Stomach (tissue), 9 donors: ENCODE results near the gene PRKCZ. TPM values are rescaled to one million over a fixed set of nuclear protein-coding genes. Genes with fewer than 3 reads are reported as not detected.

Experiments
- DNase-seq, 2 donors: peaks; one replicate each; pipeline versions ENCODE4 v3.0.0 to v3.0.0-alpha.2; 2013 to 2019
- H3K27ac ChIP-seq, 5 donors: fragments of 200-600 bp in 4 of 5; sonication (generic) in 4 of 5; one replicate each; pipeline ENCODE4 v1.5.1; 2013 to 2019; ENCODE audit warnings: mild to moderate bottlenecking in 1 of 5, moderate library complexity in 1 of 5
- H3K27me3 ChIP-seq, 3 donors: fragments of 200-600 bp; sonication (generic); one replicate each; pipeline ENCODE4 v1.5.1; 2017 to 2019; ENCODE audit warnings: mixed run types in 1 of 3
- H3K36me3 ChIP-seq, 4 donors: fragments of 200-600 bp; sonication (generic); 1 replicate in 3 of 4; 2 replicates in 1 of 4; pipeline ENCODE4 v1.5.1; 2016 to 2019
- H3K4me1 ChIP-seq, 4 donors: fragments of 200-600 bp; sonication (generic); one replicate each; pipeline ENCODE4 v1.5.1; 2016 to 2019
- H3K4me3 ChIP-seq, 4 donors: fragments of 200-600 bp; sonication (generic) in 3 of 4; one replicate each; pipeline ENCODE4 v1.5.1; 2016 to 2019; ENCODE audit warnings: mild to moderate bottlenecking in 1 of 4
- H3K9me3 ChIP-seq, 4 donors: fragments of 200-600 bp; sonication (generic); one replicate each; pipeline ENCODE4 v1.5.1; 2016 to 2019
- EP300 ChIP-seq: sonication (generic); formaldehyde crosslinking; IDR thresholded peaks from one replicate; pipeline ENCODE4 v1.6.1; 2017; ENCODE audit warnings: antibody characterized with exemption
- POLR2A ChIP-seq, 4 donors: fragments of 450-650 bp; IDR thresholded peaks; one replicate each; pipeline ENCODE4 v1.6.1; 2016; ENCODE audit warnings: antibody characterized with exemption in 4 of 4, control low read depth in 2 of 4, mild to moderate bottlenecking in 1 of 4, moderate library complexity in 1 of 4
- POLR2AphosphoS5 ChIP-seq, 3 donors: sonication (generic); formaldehyde crosslinking; IDR thresholded peaks; one replicate each; pipeline ENCODE4 v1.6.1; 2016; ENCODE audit warnings: antibody characterized with exemption in 3 of 3
- WGBS, 5 donors: extraction: QIAGEN DNeasy Blood & Tissue Kit in 3 of 5; methylation state at CpG; one replicate each; pipeline versions ENCODE4 v1.1.5 to v1.1.7; 2013 to 2018; 5-methylcytosine and 5-hydroxymethylcytosine counted together
- intact Hi-C: fragments of 100-400 bp; cut with DNase I; formaldehyde crosslinking; loops from one replicate; pipeline ENCODE4 v1.15.1; 2023; ENCODE audit warnings: low total_unique reads
- polyA plus RNA-seq, 3 donors: library from polyadenylated mRNA; stranded (reverse); fragments of 200-250 nt; gene quantifications; one replicate each; pipeline ENCODE4 v1.2.3, GENCODE V29; 2013
- total RNA-seq, 5 donors: library from RNA; depleted of rRNA; stranded (reverse); fragments of >200 nt; gene quantifications; one replicate each; pipeline versions ENCODE4 v1.1.0 to v1.2.3, GENCODE V29; 2014 to 2016
- TF ChIP-seq, protein P1 (sequence below), 7 experiments: fragments of 450-650 bp in 4 of 7; fragments of 200-600 bp in 3 of 7; sonication (generic) in 3 of 7; IDR thresholded peaks; one replicate each; pipeline ENCODE4 v1.5.1; 2016 to 2019; ENCODE audit warnings: antibody characterized with exemption in 7 of 7, control low read depth in 2 of 7, mild to moderate bottlenecking in 1 of 7
- donor health status: healthy with polysubstance abuse.
- donor health status: Bipolar disorder and iron deficiency.
- donor health status: healthy.

Gene PRKCZ
- total and polyA plus RNA-seq, 8 donors: 11.1 to 55.8 (median 25.5) TPM

DNA sequence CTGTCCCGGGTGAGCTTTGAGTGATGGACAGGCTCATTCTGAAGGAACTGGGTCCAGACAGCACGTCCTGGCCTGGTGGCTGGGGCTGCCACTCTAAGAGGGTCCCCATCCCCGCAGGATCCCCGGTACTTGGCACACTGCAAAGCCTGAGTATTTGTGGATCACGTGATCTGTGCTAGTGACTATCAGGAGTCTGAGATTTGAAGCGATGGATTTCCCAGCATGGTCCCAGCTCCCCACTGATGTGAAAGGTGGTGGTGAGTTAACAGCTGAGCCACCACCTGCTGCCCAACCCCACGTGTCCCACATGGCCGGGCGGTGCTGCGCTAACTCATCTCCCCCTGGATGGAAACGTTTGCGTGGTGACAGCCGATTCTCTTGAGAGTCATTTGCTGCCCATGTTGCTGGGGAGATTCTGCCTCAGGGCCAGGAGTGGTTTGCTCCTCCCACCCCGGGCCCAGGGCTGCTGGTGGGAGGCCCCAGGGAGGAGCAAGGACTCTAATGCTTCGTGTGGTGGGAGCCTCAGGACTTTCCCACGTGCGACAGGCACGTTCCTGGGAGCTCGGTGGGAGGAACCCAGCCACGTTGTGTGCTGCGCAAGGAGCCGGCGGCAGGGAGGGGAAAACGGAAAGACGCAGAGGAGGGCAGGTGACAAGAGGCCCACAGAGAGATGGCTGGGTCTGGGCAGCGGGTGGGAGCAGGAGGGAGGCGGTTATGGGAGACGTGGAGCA lies 129.2 kb downstream of the PRKCZ start:
- no peak for TF ChIP-seq EP300
- TF ChIP-seq, protein P1, sequence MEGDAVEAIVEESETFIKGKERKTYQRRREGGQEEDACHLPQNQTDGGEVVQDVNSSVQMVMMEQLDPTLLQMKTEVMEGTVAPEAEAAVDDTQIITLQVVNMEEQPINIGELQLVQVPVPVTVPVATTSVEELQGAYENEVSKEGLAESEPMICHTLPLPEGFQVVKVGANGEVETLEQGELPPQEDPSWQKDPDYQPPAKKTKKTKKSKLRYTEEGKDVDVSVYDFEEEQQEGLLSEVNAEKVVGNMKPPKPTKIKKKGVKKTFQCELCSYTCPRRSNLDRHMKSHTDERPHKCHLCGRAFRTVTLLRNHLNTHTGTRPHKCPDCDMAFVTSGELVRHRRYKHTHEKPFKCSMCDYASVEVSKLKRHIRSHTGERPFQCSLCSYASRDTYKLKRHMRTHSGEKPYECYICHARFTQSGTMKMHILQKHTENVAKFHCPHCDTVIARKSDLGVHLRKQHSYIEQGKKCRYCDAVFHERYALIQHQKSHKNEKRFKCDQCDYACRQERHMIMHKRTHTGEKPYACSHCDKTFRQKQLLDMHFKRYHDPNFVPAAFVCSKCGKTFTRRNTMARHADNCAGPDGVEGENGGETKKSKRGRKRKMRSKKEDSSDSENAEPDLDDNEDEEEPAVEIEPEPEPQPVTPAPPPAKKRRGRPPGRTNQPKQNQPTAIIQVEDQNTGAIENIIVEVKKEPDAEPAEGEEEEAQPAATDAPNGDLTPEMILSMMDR (IDR thresholded peaks at IDR 0.05): no peak
- TF ChIP-seq POLR2AphosphoS5 (IDR thresholded peaks at IDR 0.05): no peak
- no peak for TF ChIP-seq POLR2A (IDR thresholded peaks at IDR 0.05)
- intact Hi-C loops: no loop called here
- 77 to 83% (median 80%) methylated on average over 21 to 28 of the region's 28 CpGs for WGBS, 5 donors
- no peaks in the 10 kb centered on the region for H3K9me3 ChIP-seq
- peaks cover 0 to 6% (median 3%) of the 10 kb centered on the region in 4 donors for H3K4me1 ChIP-seq
- peak in 1 of 2 donors; percentile 34 for DNase-seq
- no peaks in the 10 kb centered on the region for H3K27me3 ChIP-seq
- peaks cover 0 to 53% (median 38%) of the 10 kb centered on the region in 4 donors for H3K36me3 ChIP-seq
- H3K4me3 ChIP-seq: no peak overlapping the region
- H3K27ac ChIP-seq: no peak overlapping the region

DNA sequence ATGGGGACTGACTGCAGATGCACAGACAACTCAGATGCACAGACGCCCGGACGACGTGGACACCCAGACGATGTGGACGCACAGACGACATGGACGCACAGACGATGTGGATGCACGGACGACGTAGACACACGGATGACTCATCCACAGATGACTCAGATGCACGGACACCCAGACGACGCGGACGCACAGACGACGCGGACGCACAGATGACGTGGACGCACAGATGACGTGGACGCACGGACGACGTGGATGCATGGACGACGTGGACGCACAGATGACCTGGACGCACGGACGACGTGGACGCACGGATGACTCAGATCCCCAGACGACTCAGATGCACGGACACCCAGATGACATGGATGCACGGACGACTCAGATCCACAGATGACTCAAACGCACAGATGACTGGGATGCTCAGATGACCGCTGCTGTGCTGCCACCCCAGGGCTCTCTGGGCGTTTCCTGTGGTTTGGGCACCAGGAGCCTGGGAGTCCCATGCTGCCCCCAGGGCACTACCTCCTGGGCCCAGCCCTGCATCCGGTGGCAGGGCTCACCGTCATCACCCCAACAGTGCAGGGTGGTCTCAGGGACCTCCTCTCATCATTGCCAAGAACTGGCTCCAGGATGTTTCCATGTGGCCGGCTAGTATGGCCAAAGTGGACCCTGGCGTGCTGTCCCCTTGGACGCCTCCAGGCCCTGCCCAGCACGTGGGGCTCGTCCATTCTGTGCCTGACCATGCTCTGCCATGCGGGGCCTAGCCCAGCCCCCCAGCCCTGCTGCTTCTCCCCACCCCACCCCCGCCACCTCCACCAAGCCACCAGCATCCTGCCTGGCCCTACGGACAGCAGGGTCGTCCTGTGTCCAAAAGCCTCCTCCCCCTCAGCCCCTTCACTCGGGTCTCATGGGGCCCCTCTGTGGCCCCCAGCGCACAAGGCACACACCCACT lies 130.4 kb downstream of the PRKCZ start:
- Histone ChIP-seq H3K4me1 (no peaks in the 10 kb centered on the region), H3K36me3 (peaks cover 0 to 62% (median 48%) of the 10 kb centered on the region in 4 donors), H3K4me3 (no peak overlapping the region), H3K27me3 (no peaks in the 10 kb centered on the region), H3K27ac (no peak overlapping the region), H3K9me3 (no peaks in the 10 kb centered on the region)
- intact Hi-C loops: no loop called here
- no peak for TF ChIP-seq POLR2A (IDR thresholded peaks at IDR 0.05)
- no peak for TF ChIP-seq POLR2AphosphoS5 (IDR thresholded peaks at IDR 0.05)
- TF ChIP-seq, protein P1 (IDR thresholded peaks at IDR 0.05): no peak
- no peak for TF ChIP-seq EP300
- WGBS, 5 donors: 85 to 94% (median 91%) methylated on average over 46 to 58 of the region's 58 CpGs
- DNase-seq: no peak

DNA sequence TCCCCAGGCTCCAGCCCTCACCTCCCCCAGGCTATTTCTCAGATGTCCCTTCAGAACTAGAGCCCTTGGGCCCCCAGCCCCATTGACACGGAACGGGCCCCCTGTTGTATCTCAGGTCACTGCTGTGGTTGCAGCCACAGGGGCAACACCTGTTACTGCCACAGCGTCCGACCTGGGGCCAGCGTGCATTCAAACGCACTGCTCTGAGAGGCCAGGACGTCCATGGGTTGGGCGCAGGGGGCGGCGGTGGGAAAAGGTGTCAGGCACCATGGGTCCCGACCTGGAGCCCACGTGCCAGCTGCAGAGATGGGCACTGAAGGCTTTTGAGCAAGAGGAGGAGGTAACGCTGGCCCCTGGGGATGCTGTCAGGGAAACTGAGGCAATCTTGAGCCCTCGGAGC lies 131.1 kb downstream of the PRKCZ start:
- intact Hi-C loops: no loop called here
- H3K4me1 ChIP-seq: no peaks in the 10 kb centered on the region
- no peaks in the 10 kb centered on the region for H3K9me3 ChIP-seq
- no peaks in the 10 kb centered on the region for H3K27me3 ChIP-seq
- TF ChIP-seq POLR2A (IDR thresholded peaks at IDR 0.05): no peak
- no peak for TF ChIP-seq EP300
- no peak for TF ChIP-seq POLR2AphosphoS5 (IDR thresholded peaks at IDR 0.05)
- TF ChIP-seq, protein P1 (IDR thresholded peaks at IDR 0.05): no peak
- WGBS, 5 donors: 88 to 96% (median 93%) methylated on average over 14 of the region's 14 CpGs
- H3K4me3 ChIP-seq: no peak overlapping the region
- H3K36me3 ChIP-seq: peaks cover 0 to 61% (median 52%) of the 10 kb centered on the region in 4 donors
- no peak overlapping the region for H3K27ac ChIP-seq
- DNase-seq: no peak

DNA sequence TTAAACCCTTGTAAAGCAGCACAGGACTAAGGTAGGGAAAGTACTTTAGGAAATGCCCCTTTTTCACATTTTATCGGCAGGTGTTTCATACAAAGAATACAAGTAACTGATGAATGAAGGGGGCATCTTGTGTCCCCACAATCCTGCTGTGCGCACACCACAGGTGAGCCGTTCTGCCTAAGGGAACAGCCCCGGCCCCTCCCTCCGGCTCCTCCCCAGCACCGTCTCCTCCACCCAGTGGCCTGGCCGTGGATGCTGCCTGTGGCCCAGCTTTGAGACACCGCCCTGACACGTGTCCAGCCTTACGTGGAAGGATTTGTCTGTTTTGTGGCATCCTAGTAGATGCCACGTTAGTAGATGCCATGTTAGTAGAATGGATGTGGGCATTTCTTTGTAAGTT lies 131.5 kb downstream of the PRKCZ start:
- WGBS, 5 donors: 89 to 96% (median 95%) methylated on average over 11 of the region's 11 CpGs
- no peak overlapping the region for H3K4me3 ChIP-seq
- H3K27me3 ChIP-seq: no peaks in the 10 kb centered on the region
- H3K9me3 ChIP-seq: no peaks in the 10 kb centered on the region
- DNase-seq: no peak
- peaks cover 0 to 66% (median 54%) of the 10 kb centered on the region in 4 donors for H3K36me3 ChIP-seq
- H3K4me1 ChIP-seq: no peaks in the 10 kb centered on the region
- intact Hi-C loops: no loop called here
- TF ChIP-seq POLR2A (IDR thresholded peaks at IDR 0.05): no peak
- H3K27ac ChIP-seq: no peak overlapping the region
